Keratinocyte (primary cell): ENCODE data around the gene TCF7L2. TPM values are rescaled to one million over a fixed set of nuclear protein-coding genes. Genes with fewer than 3 reads are reported as not detected.

Source experiments
- DNase-seq: peaks from one replicate; pipeline ENCODE4 v3.0.0-alpha.2; 2011; ENCODE audit warnings: low read depth, missing footprints, low spot score
- FAIRE-seq: peaks from 2 replicates; lab custom pipeline; 2011; peaks lifted over from hg19 to GRCh38; lab: Jason Lieb, UNC
- H2AFZ ChIP-seq: 2 replicates; pipeline ENCODE4 v1.6.0; 2012; ENCODE audit warnings: low read length, control low read depth, inconsistent platforms; ENCODE audit not compliant: control insufficient read depth
- H3K27ac ChIP-seq: 2 replicates; pipeline ENCODE4 v1.5.1; 2011; ENCODE audit warnings: low read length; ENCODE audit not compliant: control insufficient read depth, insufficient read depth
- H3K27me3 ChIP-seq: 3 replicates; pipeline ENCODE4 v1.6.0; 2011; ENCODE audit warnings: low read length; ENCODE audit not compliant: control insufficient read depth, insufficient read depth; ENCODE audit errors: extremely low read depth
- H3K36me3 ChIP-seq, 2 experiments: 2 replicates in 1 of 2; 3 replicates in 1 of 2; pipeline ENCODE4 v1.5.1; 2011; ENCODE audit warnings: low read length in 2 of 2, mild to moderate bottlenecking in 1 of 2; ENCODE audit not compliant: control insufficient read depth in 2 of 2, insufficient read depth in 2 of 2; ENCODE audit errors: extremely low read depth in 1 of 2
- H3K4me1 ChIP-seq: 3 replicates; pipeline ENCODE4 v1.5.1; 2011; ENCODE audit warnings: low read length; ENCODE audit not compliant: control insufficient read depth, insufficient read depth; ENCODE audit errors: extremely low read depth
- H3K4me2 ChIP-seq: 3 replicates; pipeline ENCODE4 v1.6.0; 2011; ENCODE audit warnings: low read depth, low read length; ENCODE audit not compliant: control insufficient read depth, insufficient read depth; ENCODE audit errors: extremely low read depth
- H3K4me3 ChIP-seq, 3 experiments: fragments of 200-600 bp in 1 of 3; sonication (generic) in 1 of 3; 2 replicates in 2 of 3; 3 replicates in 1 of 3; pipeline ENCODE4 v1.5.1; 2011 to 2016; ENCODE audit warnings: low read length in 3 of 3, mild to moderate bottlenecking in 3 of 3, control low read depth in 2 of 3, inconsistent platforms in 1 of 3, low read depth in 1 of 3, mixed read lengths in 1 of 3, mixed run types in 1 of 3, moderate library complexity in 1 of 3; ENCODE audit not compliant: control insufficient read depth in 2 of 3, insufficient read depth in 2 of 3; ENCODE audit errors: extremely low read depth in 1 of 3
- H3K79me2 ChIP-seq: 2 replicates; pipeline ENCODE4 v1.6.0; 2012; ENCODE audit warnings: low read length; ENCODE audit not compliant: control insufficient read depth, insufficient read depth
- H3K9ac ChIP-seq: 3 replicates; pipeline ENCODE4 v1.6.0; 2011; ENCODE audit warnings: low read length; ENCODE audit not compliant: control insufficient read depth, insufficient read depth; ENCODE audit errors: extremely low read depth
- H3K9me1 ChIP-seq: 3 replicates; pipeline ENCODE4 v1.6.0; 2011; ENCODE audit warnings: low read length; ENCODE audit not compliant: control insufficient read depth, insufficient read depth; ENCODE audit errors: extremely low read depth
- H3K9me3 ChIP-seq: 2 replicates; pipeline ENCODE4 v1.5.1; 2012; ENCODE audit warnings: low read depth, low read length; ENCODE audit not compliant: control insufficient read depth
- H4K20me1 ChIP-seq: 3 replicates; pipeline ENCODE4 v1.6.0; 2011; ENCODE audit warnings: low read length; ENCODE audit not compliant: control insufficient read depth, insufficient read depth; ENCODE audit errors: extremely low read depth
- EZH2 ChIP-seq: IDR thresholded peaks from one replicate; pipeline ENCODE4 v1.6.1; 2012; ENCODE audit warnings: inconsistent platforms, mild to moderate bottlenecking, low read length, moderate library complexity
- dilution Hi-C: fragments of 300-500 bp; cut with MboI; formaldehyde crosslinking; loops from one replicate; pipeline ENCODE4 v1.7.0; 2020; ENCODE audit warnings: low sequenced_read_pairs; ENCODE audit not compliant: extremely low pct_ligation_motif_present
- polyA plus RNA-seq, 5 experiments: library from polyadenylated mRNA; depleted of rRNA in 3 of 5; stranded (reverse) in 3 of 5; stranded (forward) in 1 of 5; unstranded in 1 of 5; fragments of >200 nt; gene quantifications; 1 replicate in 1 of 5; 2 replicates in 3 of 5; 3 replicates in 1 of 5; pipeline versions ENCODE4 v1.2.1 to v1.2.3, GENCODE V29; 2011 to 2012; ENCODE audit warnings: missing spikeins in 2 of 5, low read depth in 1 of 5, low replicate concordance in 1 of 5
- TF ChIP-seq, protein P1 (sequence below), 3 experiments: IDR thresholded peaks in 1 of 3; conservative IDR thresholded peaks in 1 of 3; optimal IDR thresholded peaks in 1 of 3; 2 replicates in 2 of 3; 3 replicates in 1 of 3; pipeline versions ENCODE3 to v1.5.1; 2011; ENCODE audit warnings: low read length in 3 of 3, mild to moderate bottlenecking in 3 of 3, moderate library complexity in 2 of 3, control low read depth in 1 of 3, inconsistent platforms in 1 of 3; ENCODE audit not compliant: insufficient read depth in 2 of 3; ENCODE audit errors: extremely low read depth in 1 of 3

TCF7L2 gene
- polyA plus RNA-seq, 1 donor (not counting 4 experiments of a cell fraction or from before 2014, with no cell fraction given), result 2.5 TPM

GRCh38 chr10:113021268-113022040 lies 71.4 kb downstream of the TCF7L2 start:
- Histone ChIP-seq H3K4me3 (no peak overlapping the region), H3K9me1 (no peaks in the 10 kb centered on the region), H3K36me3 (no peaks in the 10 kb centered on the region), H3K27ac (no peak overlapping the region), H3K9me3 (no peaks in the 10 kb centered on the region), H3K27me3 (no peaks in the 10 kb centered on the region), H3K4me2 (no peak overlapping the region), H4K20me1 (no peaks in the 10 kb centered on the region), H3K79me2 (no peaks in the 10 kb centered on the region), H2AFZ (no peak overlapping the region), H3K4me1 (no peaks in the 10 kb centered on the region), H3K9ac (no peak overlapping the region)
- no peak for DNase-seq
- dilution Hi-C loops, result no loop called here
- no peak for TF ChIP-seq EZH2
- TF ChIP-seq, protein P1, sequence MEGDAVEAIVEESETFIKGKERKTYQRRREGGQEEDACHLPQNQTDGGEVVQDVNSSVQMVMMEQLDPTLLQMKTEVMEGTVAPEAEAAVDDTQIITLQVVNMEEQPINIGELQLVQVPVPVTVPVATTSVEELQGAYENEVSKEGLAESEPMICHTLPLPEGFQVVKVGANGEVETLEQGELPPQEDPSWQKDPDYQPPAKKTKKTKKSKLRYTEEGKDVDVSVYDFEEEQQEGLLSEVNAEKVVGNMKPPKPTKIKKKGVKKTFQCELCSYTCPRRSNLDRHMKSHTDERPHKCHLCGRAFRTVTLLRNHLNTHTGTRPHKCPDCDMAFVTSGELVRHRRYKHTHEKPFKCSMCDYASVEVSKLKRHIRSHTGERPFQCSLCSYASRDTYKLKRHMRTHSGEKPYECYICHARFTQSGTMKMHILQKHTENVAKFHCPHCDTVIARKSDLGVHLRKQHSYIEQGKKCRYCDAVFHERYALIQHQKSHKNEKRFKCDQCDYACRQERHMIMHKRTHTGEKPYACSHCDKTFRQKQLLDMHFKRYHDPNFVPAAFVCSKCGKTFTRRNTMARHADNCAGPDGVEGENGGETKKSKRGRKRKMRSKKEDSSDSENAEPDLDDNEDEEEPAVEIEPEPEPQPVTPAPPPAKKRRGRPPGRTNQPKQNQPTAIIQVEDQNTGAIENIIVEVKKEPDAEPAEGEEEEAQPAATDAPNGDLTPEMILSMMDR (optimal IDR thresholded peaks at IDR 0.05 in 1 of 3, IDR thresholded peaks at IDR 0.05 in 1 of 3, conservative IDR thresholded peaks at IDR 0.05 in 1 of 3; ENCODE audit: extremely low read depth in 1 of 3, insufficient read depth in 2 of 3, low read length in 3 of 3), result no peak
- FAIRE-seq, result no peak

DNA sequence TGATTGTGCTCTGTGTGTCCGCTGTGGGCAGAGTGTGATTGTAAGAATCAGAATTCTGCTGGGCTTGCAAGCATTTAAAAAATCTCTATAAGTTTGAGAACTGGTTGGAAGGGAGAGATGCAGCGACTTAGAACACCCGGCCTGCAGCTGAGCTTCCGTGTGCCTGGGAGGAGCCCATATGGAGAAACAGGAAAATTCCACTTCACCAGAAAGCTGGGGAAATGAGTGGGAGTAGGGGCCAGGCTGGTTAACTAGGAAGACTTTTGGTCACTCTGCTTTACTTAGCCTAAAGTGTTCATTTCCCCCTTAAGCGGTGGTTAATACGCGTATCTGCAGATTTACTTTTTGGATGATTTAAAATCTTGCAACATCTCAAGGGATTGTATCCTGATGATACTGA lies 72.2 kb downstream of the TCF7L2 start:
- FAIRE-seq, result no peak
- H3K4me1 ChIP-seq, result no peaks in the 10 kb centered on the region
- no peaks in the 10 kb centered on the region for H3K79me2 ChIP-seq

More for the DNA sequence above, 72.2 kb downstream of the TCF7L2 start:
- Histone ChIP-seq H3K36me3 (no peaks in the 10 kb centered on the region), H4K20me1 (no peaks in the 10 kb centered on the region), H2AFZ (no peak overlapping the region), H3K4me3 (no peak overlapping the region), H3K9ac (no peak overlapping the region), H3K27me3 (no peaks in the 10 kb centered on the region), H3K9me1 (no peaks in the 10 kb centered on the region), H3K4me2 (no peak overlapping the region), H3K27ac (no peak overlapping the region), H3K9me3 (no peaks in the 10 kb centered on the region)
- dilution Hi-C loops, result no loop called here
- no peak for TF ChIP-seq EZH2
- TF ChIP-seq, protein P1 (optimal IDR thresholded peaks at IDR 0.05 in 1 of 3, IDR thresholded peaks at IDR 0.05 in 1 of 3, conservative IDR thresholded peaks at IDR 0.05 in 1 of 3; ENCODE audit: extremely low read depth in 1 of 3, insufficient read depth in 2 of 3, low read length in 3 of 3), result no peak
- DNase-seq, result no peak
